ENCODE data around the gene IMPDH2.

DNA sequence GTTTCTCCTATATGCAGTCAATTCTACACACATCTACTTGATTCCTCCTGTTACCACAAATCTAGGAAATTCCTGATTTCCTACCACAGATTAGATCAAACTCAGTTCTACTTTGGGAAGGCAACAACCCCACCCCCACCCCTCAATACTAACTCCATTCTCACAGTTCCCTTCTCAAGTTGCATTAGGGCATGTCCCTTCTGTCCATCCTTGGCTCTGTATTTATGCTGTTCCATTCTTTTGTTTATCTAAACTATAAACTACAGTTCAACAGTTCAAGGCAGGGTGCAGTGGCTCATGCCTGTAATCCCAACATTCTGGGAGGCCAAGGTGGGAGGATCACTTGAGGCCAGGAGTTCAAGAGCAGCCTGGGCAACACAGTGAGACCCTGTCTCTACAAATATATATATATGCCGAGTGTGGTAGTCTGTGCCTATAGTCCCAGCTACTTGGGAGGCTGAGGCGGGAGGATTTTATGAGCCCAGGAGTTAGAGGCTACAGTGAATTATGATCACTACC, 25.2 kb upstream of the IMPDH2 start:
- TF ChIP-seq CTCF (IDR thresholded peaks at IDR 0.05; ENCODE audit: low read depth, low read length) = no peak
- TF ChIP-seq POLR2A (IDR thresholded peaks at IDR 0.05; ENCODE audit: extremely low read depth, insufficient read length) = no peak
- no peak for TF ChIP-seq MYC (IDR thresholded peaks at IDR 0.05; ENCODE audit: low read depth, low read length)
- TF ChIP-seq, protein P1, sequence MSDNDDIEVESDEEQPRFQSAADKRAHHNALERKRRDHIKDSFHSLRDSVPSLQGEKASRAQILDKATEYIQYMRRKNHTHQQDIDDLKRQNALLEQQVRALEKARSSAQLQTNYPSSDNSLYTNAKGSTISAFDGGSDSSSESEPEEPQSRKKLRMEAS (IDR thresholded peaks at IDR 0.05; ENCODE audit: low read depth, low read length) = no peak

Measured in NB4 (cell line).